ENCODE data around the gene MAF. TPM values are rescaled to one million over a fixed set of nuclear protein-coding genes. Genes with fewer than 3 reads are reported as not detected.

MAF gene
- total RNA-seq, 1 donor from 2014 or later, result 95.5 TPM

GRCh38 chr16:79547085-79547484, 53.5 kb downstream of the MAF start:
- H3K36me3 Mint-ChIP-seq (ENCODE audit: low read depth), result no peaks in the 10 kb centered on the region
- H3K4me1 Mint-ChIP-seq (ENCODE audit: low read depth), result no peaks in the 10 kb centered on the region
- H3K27me3 Mint-ChIP-seq (ENCODE audit: insufficient read depth), result peaks cover 3% of the 10 kb centered on the region
- DNase-seq (ENCODE audit: low spot score), result no peak
- H3K4me3 Mint-ChIP-seq, result no peak overlapping the region
- intact Hi-C loops (cut with micrococcal nuclease), result no loop called here
- H3K9me3 Mint-ChIP-seq, result no peaks in the 10 kb centered on the region
- no peak overlapping the region for H3K27ac Mint-ChIP-seq

Data from activated T-helper 1 cell treated with anti-CD3 and anti-CD28 coated beads, Interleukin-12 subunit alpha, Interleukin-12 subunit beta, Interleukin-2, Interleukin-4 antibody, amounts not matched to agents 30 ng/mL and 10 ng/mL and 1 ng/mL, durations not matched to agents 14 hours and 24 hours and 36 hours (primary cell).